HG03097 (cell line): ENCODE results near the gene PKNOX2.

Experiments
- ATAC-seq: cut with Tn5 transposase; IDR thresholded peaks from one replicate; pipeline ENCODE4 v1.9.1; 2021; ENCODE audit not compliant: unreplicated experiment, low FRiP score

The PKNOX2 gene

DNA sequence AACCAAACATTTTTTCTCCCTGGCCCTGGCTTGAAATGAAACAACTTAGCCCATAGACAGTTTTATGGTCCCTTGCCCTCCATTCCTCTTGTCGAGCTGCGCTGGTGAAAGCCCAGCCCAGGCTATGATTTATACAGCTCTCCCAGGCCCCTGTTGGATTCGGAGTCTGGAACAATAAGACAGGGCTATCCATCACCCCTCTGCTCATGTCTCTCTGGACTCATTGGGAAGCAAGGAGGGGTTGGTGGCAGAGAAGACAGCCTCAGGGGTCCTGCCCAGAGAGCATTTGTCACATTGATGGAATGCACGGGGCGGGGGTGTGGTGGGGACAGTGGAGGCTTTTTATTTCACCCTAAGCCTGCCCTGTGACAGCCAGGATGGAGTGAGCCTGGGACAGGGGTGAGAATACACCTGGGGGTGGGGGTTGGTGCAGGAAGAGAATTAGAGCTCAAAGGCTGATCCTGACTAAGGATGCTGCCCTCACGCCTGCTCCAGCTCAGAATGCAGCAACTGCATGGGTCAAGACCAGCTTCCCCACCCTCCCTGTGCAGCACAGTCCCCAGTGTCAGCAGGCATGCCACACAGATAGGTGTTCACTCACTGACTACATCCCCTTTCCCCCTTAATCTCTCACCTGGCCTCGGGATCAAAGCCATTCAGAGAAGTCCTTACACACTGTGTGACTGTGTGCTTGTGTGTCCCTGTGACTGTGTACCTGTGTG is 10.0 kb upstream of the PKNOX2 start:
- no peak for ATAC-seq

DNA sequence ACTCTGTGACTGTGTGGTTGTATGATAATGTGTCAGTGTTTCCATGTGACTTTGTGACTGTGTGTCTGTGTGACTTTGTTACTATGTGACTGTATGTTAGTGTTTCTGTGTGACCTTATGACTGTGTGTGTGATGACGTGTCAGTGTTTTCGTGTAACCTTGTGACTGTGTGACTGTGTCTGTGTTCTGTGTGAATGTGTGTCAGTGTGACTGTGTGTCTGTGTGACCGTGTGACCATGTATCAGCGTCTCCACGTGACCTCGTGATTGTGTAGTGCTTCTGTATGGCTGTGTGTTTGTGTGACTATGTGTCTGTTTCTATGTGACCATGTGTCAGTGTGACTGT is 9.5 kb upstream of the PKNOX2 start:
- no peak for ATAC-seq

DNA sequence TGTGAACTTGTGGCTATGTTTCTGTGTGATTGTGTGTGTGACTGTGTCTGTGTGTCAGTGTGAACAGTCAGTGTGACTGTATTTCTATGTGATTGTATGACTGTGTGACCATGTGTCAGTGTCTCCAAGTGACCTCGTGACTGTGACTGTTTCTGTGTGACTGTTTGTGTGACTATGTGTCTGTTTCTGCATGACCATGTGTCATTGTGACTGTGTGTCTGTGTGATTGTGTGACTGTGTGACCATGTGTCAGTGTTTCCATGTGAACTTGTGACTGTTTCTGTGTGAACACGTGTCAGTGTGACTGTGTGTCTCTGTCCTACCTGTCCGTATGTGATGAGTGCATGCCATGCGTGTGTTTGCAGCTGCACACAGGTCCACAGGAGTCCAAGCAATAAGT is 8.8 kb upstream of the PKNOX2 start:
- ATAC-seq: no peak

DNA sequence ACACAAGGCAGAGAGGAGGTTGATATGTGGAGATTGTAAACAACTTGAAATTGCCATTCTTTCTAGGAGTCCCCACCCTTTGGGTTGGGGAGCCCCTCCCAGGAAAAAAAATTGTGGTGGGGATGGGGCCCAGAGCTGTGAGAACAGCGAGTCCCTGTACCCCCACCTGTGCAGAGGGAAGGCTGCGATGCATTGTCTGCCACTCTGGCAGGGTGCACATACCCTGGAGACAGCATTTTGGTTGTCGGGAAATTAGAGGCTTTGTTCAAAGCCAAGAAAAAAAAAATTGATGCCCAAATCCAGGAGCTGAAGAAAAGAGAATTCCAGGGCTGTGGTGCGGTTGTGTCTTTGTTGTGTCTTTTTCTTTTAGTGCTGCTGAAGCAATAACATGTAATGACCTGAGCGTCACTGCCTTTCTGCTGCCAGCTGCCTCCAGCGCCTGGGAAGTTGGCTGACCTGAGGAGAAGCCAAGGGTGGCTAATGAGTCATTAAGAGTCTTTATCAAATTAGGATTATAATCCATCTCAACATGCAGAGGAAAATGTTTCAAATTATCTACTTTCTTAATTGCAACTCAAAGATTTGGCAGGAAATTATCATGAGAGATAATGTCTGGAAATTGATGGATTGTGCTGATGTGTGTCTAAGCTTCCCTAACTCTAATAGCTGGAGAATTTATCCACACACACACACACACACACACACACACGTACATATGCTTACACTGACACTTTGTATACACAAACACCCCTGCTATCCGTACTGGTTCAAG is 8.0 kb upstream of the PKNOX2 start:
- ATAC-seq: no peak

DNA sequence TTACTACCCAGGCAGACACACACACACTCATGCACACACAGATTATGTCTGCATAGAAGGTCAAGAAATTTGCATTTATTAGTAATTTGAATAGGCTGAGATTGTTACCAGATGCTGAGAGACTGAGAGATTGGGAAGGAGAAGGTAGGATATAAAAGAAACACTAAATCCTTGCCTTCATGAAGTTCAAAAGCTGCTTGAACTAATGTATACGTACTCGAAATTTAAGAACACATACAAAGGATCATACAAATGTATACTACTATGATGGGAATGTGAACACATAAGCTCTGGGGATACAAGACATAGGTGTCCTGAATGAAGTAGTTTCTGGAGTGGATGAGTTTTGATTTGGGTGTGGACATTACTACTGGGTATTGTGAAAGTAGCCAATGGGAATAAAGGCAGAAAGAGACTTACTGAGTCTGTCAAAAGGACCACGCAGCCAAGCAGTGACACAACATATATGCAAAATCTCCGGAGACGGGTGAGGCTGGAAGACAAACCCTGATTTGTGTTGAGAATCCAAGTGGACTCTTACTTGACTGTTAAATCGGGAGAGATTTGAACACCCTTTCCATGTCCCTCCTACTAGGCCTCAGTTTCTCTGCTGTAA is 7.3 kb upstream of the PKNOX2 start:
- ATAC-seq: no peak

DNA sequence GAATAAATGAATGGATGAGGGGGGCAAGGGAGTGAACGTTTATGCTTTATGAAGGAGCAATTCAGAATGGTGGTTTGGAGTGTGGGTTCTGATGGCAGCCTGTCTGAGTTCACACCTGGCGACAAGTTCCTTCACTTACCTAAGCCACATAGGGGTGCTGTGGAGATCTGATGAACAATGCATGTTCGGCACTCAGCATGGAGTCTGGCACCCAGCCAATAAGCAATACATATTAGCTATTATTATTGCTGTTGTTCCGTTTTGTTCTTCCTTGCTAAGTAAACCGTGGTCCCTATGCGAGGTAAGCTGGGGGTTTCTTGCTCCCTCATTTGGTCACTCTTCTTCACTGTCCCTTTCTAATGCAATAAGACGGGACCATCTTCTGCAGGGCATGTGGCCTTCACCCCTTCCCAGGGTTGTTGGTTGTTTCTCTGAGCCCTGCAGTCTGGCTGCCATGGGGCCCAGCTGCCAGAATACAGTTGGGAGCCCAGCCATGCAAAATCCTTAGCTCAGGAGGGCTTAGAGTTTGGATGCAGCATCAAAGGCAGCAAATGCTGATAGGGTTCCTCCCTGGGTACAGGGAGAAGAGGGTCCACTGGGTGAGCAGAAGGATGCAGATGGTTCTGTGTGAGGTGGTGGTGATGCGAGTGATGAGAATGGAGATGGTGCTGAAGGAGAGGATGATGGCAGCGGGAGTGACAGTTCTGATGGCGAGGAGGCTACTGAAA is 6.4 kb upstream of the PKNOX2 start:
- no peak for ATAC-seq

DNA sequence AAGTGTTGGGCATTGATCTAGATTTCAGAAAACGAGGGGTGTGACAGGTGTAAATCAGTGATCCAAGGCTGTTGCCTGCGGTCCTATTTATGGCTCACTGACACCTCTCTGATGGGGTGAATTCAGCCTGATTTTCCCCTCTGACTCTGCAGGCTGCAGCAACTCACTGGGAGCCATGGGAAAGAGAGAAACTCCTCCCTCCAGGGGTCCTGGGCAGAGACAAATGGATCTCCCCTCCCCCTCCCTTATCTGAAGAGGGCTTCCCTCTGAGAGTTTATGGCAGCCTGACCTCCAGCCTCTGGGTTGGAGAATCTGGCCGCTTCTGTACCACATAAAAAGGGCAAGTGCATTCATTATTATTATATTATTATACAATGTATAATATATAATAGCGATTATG is 1.8 kb upstream of the PKNOX2 start:
- ATAC-seq: no peak

DNA sequence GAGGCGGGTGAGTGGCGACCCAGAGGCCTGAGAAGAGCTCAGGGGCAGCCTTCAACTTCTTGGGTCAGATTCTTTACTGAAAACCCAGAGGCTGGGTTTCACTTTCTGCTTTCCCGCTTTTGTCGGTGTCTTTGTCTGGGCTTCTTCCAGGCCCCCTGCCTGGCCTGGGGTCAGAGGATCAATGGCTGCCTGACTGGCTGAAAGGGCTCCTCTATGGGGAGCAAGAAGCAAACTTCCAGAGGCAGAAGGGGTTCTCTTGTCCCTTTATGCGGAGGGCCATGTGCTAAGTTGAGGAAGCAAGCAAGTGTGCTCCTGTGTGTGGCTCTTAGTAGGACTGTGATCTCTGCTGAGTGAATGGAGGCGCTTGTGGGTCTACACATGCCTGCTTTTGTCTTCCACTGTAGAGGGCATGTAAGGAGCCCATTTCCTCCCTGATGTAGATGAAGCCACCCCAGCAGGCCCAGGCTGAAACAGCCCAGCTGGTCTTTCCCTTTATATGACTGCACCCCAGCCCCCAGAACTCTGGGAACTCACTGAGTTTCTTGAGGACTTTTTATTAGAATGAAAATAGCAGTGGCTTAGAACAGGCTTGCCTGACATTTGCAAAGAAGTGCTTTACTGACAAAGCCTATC is 1.0 kb upstream of the PKNOX2 start:
- ATAC-seq: no peak

DNA sequence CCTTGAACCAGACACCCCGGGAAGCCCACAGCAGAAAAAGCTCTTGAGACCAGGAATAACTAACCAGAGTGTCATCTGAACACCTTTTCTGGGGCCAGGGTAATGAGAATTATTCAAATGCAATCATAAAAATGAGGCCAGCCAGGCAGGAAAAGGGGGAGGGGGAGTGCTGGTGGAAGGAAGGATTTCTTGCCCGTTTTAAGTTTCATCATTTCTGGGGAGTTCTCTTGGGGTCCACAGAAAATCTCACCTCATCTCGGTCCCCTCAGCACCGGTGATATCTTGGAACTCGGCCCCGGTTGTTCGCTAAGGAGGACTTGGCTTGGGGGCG is 495 bp upstream of the PKNOX2 start:
- no peak for ATAC-seq

DNA sequence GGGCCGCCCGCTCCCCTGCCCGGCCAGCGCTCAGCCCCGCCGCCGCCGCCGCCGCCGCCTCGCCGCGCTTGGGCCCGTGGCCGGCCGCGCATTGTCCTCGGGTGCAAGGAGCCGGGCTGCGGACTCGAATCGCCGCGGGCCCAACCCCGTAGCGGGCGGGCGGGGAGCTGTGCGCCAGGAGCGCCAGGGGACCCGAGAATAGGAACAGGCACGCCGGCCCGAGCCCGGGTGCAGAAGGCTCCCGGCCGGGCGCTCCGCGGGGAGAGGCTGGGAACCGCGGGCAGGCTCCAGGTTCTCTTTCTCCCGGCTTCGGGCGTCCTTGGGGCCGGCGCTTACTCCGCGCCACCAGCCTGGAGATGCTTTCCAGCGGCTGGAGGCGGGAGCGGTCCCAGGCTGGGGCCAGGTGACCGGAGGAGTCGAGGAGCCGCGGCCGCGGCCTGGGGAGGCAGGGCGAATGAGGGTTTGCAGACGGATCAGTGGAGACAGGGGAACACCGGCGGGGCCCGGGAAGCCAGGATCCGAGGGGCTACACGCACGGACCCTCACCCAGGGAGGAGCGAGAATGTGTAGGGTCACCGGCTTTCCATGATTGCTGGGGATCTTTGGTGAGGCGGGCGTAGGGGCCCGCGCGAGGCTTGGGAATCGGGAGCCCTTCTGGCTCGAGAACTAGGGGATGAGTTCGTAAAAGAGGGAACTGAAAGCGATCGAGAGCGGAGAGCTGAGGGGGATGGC is 726 bp downstream of the PKNOX2 start:
- ATAC-seq: no peak

DNA sequence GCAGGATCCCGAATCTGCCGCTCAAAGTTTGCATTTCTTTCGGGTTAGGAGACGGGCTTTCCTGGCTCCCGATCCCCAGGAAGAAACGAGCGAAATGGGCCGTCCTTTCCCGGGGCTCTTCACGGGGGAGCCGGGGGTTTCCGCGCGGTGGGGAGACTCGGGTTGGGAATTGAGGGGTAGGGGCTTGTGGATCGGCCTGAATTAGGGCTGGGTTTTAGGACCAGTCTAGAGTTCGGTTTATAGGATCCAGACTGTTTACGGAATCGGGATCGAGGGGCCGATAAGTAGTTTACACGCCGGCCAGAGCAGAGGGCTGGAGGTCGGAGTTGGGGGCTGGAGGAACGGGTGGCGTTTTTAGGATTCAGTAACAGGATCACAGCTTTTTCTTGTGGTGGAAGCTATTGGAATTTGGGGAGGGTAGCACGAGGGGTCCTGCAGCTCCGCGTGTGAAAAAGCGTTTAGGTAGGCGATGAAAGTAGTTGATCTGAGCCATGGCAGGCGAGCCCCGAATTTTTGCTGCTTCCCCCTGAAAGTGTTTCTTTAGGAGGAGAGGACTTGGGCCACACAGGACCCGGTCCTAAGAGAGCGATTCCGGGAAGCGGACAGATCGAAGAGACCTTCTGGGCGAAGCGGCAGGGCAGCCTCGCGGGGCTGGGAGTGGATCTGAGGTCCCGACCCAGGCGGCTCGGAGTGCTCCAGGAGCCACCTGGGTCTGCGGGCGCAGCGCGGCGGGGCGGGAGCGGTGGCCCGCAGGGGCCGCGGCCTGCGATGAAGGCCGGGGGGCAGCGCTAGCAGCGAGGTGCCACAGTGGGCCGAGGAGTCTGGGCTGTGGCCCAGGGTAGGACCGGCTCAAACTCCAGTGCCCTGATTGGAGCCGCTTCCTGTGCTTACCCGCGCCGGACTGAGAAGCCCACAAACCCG is 1.6 kb downstream of the PKNOX2 start:
- ATAC-seq: no peak

DNA sequence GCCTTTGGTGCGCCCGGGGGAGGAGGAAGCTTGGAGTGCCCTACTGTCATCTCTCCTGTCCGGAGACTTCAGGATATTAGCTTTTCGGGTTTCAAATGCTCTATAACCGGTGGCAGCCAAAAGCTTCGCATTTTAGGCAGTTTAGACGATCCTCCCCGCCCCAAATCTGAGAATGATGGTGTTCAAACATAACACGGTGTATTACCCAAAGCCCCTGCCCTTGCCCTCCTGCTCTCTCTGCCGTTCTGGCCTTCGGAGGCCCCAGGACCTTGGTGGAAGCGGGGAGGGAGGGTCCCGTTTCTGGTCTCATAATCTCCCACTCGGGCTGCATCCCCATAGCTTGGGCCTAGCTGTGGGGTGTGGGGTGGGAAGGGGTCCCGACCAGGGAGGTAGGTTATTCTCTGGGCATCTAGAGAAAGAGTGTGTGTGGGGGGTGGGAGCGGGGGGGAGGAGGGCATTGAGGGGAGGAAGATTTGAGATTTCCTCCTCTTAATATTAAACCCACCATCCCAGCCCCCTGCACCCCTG is 2.3 kb downstream of the PKNOX2 start:
- ATAC-seq: no peak

DNA sequence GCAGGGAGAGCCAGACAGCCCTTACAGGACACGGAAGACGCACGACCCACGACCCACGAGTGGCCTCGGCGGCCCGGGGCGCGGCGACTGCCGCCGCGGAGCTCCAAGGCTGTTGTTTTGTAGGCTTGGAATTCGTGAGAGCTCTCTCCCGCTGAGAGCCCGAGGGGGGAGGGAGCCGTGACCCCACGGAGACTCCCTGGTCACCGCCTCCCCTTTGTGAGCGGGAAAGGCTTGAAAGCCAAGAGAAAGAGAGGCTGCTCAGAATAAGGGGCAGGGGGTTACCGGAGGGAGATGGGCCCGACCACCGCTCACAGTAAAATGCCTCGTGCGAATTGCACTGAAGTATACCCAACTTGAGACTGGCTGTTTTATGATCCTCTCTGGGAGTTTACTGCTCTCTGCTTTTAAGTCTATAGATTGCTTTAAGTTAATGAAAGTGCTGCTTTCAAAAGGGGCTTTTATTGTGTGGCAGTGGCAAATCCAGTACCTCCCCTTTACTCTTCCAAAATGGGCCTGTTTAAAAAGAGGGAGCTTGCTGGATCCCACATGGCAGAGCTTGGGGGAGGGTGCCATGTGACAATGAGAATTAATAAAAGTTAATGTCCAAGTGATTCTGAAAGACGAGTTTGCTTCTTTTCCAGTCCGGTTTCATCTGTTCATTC is 2.9 kb downstream of the PKNOX2 start:
- ATAC-seq: no peak

DNA sequence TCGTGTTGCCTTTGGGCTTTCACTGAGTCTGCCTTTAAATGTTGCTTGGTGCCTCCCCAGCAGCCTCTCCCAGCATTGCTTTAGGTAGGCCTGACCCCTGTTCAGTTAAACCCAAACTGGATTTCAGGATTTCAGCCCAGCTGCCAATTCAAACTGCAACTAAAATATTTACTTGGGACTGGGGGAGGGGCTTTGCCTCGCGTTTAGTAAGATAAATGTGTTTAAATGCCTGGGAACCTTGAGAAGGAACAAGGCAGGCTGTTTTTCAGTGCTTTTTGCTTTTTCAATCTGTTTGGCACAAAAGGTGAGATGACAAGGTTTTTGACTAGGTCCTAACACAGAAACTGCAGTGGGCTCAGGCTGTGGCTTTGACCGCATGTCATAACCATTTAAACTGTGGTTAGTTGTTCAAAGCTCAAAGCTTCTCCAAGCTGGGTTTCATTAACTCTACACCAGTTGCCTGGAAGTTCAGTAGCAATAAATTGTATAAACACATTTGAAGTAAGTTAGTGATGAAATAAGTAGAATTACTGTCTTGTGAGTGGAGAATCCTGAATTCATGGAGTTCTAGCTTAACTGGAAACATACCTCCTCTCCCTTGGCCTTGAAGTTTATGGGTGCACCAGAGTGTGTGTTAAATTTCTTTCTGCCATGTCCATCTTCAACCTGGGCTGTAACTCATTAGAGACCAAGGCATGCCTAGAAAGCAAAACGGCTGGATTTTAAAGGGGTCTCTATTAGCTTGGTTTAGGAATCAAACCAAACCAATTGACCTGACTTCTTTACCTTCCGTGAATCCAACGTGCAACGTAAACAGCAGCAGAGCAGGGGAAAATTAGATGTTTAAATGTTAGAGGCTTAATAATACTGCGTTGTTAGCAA is 3.6 kb downstream of the PKNOX2 start:
- ATAC-seq: no peak

DNA sequence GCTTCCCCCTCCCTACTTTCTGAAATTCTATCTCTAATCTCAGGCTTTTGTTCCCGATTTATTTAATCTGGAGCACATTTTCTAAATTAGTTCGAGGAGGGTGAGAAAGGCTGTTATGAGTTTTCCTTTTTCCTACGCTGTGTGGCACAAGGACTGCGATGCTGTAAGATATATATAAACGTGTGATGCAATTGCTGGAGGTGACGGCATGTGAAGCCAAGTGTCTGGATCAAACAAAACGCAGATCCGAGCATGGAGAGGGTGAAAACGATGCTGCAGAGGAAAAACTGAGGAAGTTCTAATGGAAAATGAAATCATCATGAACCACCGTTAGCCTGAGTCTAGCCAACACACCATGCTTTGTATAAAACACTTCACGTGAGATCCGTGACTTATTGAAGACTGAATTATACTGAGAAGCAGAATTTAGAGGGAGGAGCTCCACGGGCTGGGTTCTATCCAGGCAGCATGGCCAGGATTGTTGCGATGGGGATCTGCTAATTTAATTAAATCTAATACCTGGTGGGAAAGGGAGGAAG is 4.4 kb downstream of the PKNOX2 start:
- no peak for ATAC-seq

DNA sequence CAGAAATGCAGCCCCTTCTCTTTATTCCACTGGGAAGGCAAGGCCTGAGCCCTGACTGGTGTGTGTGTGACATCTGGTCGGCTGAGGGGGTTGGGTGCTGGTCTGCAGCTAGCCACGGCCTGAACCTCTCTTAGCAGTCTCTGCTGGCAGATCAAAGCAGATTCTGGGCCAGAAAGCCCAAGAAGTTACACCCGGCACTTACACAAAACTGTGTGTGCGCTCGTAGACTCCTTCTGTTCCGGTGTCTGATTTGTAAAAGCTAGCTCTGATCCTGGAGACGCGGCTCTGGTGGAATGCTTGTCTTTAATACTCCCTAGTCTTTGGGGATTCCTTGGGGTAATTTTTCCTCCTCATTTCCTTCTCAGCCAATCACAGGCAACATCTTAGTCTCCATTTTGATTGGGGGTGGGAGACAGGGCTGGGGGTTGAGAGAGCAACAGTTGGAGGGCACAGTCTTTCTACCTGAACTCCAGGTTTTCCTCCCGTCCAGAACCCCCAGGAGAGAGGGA is 5.5 kb downstream of the PKNOX2 start:
- no peak for ATAC-seq

DNA sequence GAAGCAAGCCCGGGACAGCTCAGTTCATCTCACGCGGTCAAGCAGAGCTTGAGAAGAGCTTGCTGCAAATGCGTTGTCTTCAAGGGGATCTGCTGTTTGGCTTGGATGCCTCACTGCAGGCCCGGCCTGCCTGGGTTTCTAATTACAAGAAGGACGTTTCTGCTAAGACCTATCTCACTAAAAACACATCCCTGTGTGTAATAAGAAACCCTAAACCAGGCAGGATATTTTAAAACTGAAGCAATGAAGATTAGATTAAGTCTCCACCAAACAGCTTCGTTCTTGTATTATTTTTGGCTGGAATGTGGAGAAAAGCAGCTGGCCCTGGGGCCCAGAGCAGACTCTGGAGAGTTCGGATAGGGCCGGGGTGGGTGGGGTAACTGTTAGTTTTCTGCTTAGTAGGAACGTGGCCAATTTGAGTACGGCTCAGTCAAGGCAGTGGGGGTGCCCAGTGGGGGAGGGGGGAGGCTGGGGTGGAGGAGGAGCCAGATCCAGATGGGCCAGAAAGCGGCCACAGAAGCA is 6.0 kb downstream of the PKNOX2 start:
- no peak for ATAC-seq
